Natural killer cell (primary cell): ENCODE data around the gene SUSD1. TPM values are rescaled to one million over a fixed set of nuclear protein-coding genes. Genes with fewer than 3 reads are reported as not detected.

Experiments used
- ATAC-seq, 3 donors: fragments of 150-1000 bp in 2 of 3; fragments of 200-7000 bp in 1 of 3; cut with Tn5 transposase; 1 replicate in 1 of 3; 2 replicates in 2 of 3; pipeline ENCODE4 v1.10.0; 2021; ENCODE audit warnings: mild to moderate bottlenecking in 2 of 3, moderate library complexity in 2 of 3
- DNase-seq, 2 donors: peaks; one replicate each; pipeline versions ENCODE4 v3.0.0 to v3.0.0-alpha.2; 2013 to 2021; ENCODE audit warnings: mixed read lengths in 1 of 2
- H3K27ac ChIP-seq: one replicate; pipeline ENCODE4 v1.5.1; 2013; ENCODE audit warnings: mild to moderate bottlenecking, low read length
- H3K27me3 ChIP-seq: one replicate; pipeline ENCODE4 v1.6.1; 2013; ENCODE audit warnings: low read length; ENCODE audit not compliant: control insufficient read depth, insufficient read depth
- H3K36me3 ChIP-seq: one replicate; pipeline ENCODE4 v1.6.1; 2013; ENCODE audit warnings: low read length; ENCODE audit not compliant: control insufficient read depth, insufficient read depth
- H3K4me1 ChIP-seq: one replicate; pipeline ENCODE4 v1.6.1; 2013; ENCODE audit warnings: low read length; ENCODE audit not compliant: control insufficient read depth, insufficient read depth
- H3K4me3 ChIP-seq: one replicate; pipeline ENCODE4 v1.5.1; 2013; ENCODE audit warnings: low read length
- H3K9me3 ChIP-seq: one replicate; pipeline ENCODE4 v1.6.1; 2013; ENCODE audit warnings: low read length; ENCODE audit not compliant: control insufficient read depth, insufficient read depth
- H3K27ac Mint-ChIP-seq, 2 donors: one replicate each; pipeline ENCODE4 v1.8.0; 2022; ENCODE audit warnings: mild to moderate bottlenecking in 2 of 2, mixed read lengths in 2 of 2, moderate library complexity in 1 of 2
- H3K27me3 Mint-ChIP-seq, 2 donors: one replicate each; pipeline ENCODE4 v1.8.0; 2022; ENCODE audit warnings: low read depth in 2 of 2, mixed read lengths in 2 of 2
- H3K36me3 Mint-ChIP-seq: one replicate; pipeline ENCODE4 v1.8.0; 2022; ENCODE audit warnings: mixed read lengths
- H3K4me1 Mint-ChIP-seq, 2 donors: one replicate each; pipeline ENCODE4 v1.8.0; 2022; ENCODE audit warnings: mixed read lengths in 2 of 2
- H3K4me3 Mint-ChIP-seq: one replicate; pipeline ENCODE4 v1.8.0; 2022; ENCODE audit warnings: mild to moderate bottlenecking, moderate library complexity, mixed read lengths
- H3K9me3 Mint-ChIP-seq, 2 donors: one replicate each; pipeline ENCODE4 v1.8.0; 2022; ENCODE audit warnings: mixed read lengths in 2 of 2
- WGBS: methylation state at CpG from one replicate; pipeline ENCODE4 v1.1.7; 2013; ENCODE audit warnings: missing lambda C conversion rate; ENCODE audit not compliant: insufficient coverage; 5-methylcytosine and 5-hydroxymethylcytosine counted together
- intact Hi-C: fragments of 100-400 bp; cut with micrococcal nuclease; formaldehyde crosslinking; loops from one replicate; pipeline ENCODE4 v1.14.2; 2022
- total RNA-seq, 4 donors: library from RNA; stranded (reverse); fragments of 120-200 nt in 1 of 4; gene quantifications; one replicate each; pipeline versions ENCODE4 v1.2.3 to v1.2.4, GENCODE V29; 2013 to 2022
- TF ChIP-seq, protein P1 (sequence below): fragments of 200-600 bp; IDR thresholded peaks from one replicate; pipeline ENCODE4 v1.8.0; 2022; ENCODE audit warnings: antibody characterized with exemption

The SUSD1 gene
- total RNA-seq, 3 donors from 2014 or later (not counting 1 experiment from before 2014, with no cell fraction given) = 74.1 to 97.4 (median 86.9) TPM

DNA sequence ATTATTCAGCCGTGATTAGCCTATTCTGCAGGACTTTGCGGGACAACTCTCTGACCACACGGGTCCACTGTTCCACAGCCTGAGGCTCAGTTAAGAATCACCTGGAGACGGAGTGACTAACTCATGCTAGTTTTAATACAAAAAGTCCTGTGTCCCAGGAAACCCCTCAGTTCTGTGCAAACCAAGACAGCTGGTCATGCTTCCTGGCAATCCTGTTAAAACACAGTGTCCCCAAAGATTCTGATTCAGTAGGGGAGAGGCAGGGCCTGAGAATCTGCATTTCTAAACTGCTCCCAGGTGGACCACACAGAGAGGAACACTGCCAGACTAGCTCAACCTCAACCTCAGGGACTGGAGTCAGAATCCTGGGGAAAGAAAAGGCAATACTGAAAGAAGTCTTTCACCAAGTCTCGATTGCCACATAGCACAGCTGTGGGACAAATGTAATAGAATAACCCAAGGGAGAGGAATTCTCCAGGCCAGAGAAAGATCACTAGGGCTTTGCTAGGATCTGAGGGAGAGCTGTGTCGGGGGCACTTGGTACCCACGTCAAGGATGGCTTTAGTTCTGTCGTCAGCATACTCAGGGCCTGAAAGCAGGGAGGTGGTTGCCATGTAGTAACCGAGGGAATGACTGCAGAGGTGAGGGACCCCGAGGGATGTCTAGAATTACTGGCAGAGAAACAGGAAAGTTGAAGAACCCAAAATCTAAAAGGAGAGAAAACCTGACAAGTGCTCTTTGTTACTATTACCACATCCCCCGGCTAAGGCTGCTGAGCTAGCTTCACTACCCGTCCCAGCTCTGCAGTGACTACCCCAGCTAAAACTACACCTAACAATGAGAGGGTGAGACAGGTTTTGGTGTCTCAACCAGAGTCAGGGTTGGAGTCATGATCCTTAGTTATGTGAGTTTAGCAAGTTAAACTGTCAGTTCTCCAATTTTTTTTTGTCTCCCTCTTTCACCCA, 8.6 kb downstream of the SUSD1 start:
- H3K4me3 ChIP-seq = no peak overlapping the region
- ATAC-seq (peak in 2 of 3 donors; percentile 45 to 55), DNase-seq (peak in 1 of 2 donors; percentile 5)
- Mint-ChIP-seq H3K27me3 (no peaks in the 10 kb centered on the region), H3K9me3 (no peaks in the 10 kb centered on the region), H3K4me1 (peaks cover 67 to 74% of the 10 kb centered on the region in 2 donors), H3K27ac (peak overlapping the region; percentile 6 to 67), H3K36me3 (no peaks in the 10 kb centered on the region), H3K4me3 (no peak overlapping the region)
- WGBS = 89% methylated on average over 11 of the region's 12 CpGs
- H3K27me3 ChIP-seq = no peaks in the 10 kb centered on the region
- TF ChIP-seq, protein P1, sequence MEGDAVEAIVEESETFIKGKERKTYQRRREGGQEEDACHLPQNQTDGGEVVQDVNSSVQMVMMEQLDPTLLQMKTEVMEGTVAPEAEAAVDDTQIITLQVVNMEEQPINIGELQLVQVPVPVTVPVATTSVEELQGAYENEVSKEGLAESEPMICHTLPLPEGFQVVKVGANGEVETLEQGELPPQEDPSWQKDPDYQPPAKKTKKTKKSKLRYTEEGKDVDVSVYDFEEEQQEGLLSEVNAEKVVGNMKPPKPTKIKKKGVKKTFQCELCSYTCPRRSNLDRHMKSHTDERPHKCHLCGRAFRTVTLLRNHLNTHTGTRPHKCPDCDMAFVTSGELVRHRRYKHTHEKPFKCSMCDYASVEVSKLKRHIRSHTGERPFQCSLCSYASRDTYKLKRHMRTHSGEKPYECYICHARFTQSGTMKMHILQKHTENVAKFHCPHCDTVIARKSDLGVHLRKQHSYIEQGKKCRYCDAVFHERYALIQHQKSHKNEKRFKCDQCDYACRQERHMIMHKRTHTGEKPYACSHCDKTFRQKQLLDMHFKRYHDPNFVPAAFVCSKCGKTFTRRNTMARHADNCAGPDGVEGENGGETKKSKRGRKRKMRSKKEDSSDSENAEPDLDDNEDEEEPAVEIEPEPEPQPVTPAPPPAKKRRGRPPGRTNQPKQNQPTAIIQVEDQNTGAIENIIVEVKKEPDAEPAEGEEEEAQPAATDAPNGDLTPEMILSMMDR = no peak
- H3K4me1 ChIP-seq = peaks cover 24% of the 10 kb centered on the region
- H3K36me3 ChIP-seq = no peaks in the 10 kb centered on the region
- H3K27ac ChIP-seq = no peak overlapping the region
- no peaks in the 10 kb centered on the region for H3K9me3 ChIP-seq
- intact Hi-C loops = no loop called here

DNA sequence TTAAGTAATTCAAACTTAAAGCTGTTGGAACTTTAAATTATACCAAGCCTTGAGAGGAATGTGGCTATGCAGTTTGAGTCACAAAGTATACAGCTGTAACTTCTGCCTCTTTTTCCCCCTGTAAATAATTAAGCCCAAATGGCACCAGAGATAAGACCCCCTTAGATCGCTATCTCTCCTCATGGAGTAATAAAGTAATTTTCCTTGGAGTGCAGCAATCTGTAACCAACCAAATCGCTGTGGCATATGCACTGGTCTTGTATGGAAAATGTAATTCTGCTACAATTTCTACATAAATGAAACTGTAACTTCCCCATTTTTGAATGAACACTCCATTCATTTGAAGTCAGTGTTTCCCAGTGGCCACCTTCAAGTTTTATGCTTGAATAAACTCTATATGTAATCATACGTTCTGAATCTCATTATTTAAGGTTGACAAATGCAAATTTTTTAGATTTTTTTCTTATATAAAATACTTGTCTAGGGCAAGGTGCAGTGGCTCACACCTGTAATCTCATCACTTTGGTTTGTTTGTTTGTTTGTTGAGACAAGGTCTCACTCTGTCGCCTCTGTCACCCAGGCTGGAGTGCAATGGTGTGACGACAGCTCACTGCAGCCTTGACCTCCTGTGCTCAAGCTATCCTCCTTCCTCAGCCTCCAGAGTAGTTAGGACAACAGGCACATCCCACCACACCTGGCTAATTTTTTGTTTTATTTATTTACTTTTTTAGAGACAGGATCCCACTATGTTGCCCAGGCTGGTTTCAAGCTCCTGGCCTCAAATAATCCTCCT, 12.3 kb downstream of the SUSD1 start:
- 70% methylated on average over 3 of the region's 5 CpGs for WGBS
- intact Hi-C loops = no loop called here
- ATAC-seq = no peak
- H3K36me3 ChIP-seq = no peaks in the 10 kb centered on the region
- Mint-ChIP-seq H3K27ac (peak overlapping the region in 1 of 2 donors; percentile 6), H3K36me3 (no peaks in the 10 kb centered on the region), H3K4me3 (no peak overlapping the region), H3K27me3 (no peaks in the 10 kb centered on the region), H3K9me3 (no peaks in the 10 kb centered on the region), H3K4me1 (peaks cover 56 to 70% of the 10 kb centered on the region in 2 donors)
- H3K4me1 ChIP-seq = peaks cover 5% of the 10 kb centered on the region
- no peak overlapping the region for H3K27ac ChIP-seq
- H3K9me3 ChIP-seq = no peaks in the 10 kb centered on the region
- TF ChIP-seq, protein P1 = no peak
- H3K27me3 ChIP-seq = no peaks in the 10 kb centered on the region
- H3K4me3 ChIP-seq = no peak overlapping the region
- no peak for DNase-seq

DNA sequence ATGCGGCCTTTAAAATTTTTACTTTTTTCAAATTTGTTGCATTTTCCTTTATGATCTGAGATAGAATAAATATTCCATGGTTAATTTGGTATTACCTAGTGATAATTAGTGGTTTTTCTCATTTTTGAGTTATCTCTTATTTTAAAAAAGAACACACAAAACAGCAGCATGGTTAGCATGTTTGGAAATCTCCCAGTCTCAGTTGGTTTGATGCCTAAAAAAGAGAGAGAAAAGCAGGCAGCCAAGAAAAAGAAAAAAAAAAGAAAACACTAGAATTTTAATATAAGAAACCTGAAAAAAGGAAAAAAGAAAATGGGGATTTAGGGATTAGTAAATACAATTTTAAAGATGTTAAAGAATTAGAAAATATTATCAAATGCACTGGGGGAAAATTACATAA, 15.3 kb downstream of the SUSD1 start:
- no CpG with 5 or more reads among the region's 1 CpG for WGBS
- Histone ChIP-seq H3K9me3 (no peaks in the 10 kb centered on the region), H3K27ac (no peak overlapping the region), H3K36me3 (no peaks in the 10 kb centered on the region), H3K27me3 (no peaks in the 10 kb centered on the region), H3K4me1 (no peaks in the 10 kb centered on the region), H3K4me3 (no peak overlapping the region)
- H3K4me1 Mint-ChIP-seq = peaks cover 46 to 58% of the 10 kb centered on the region in 2 donors
- TF ChIP-seq, protein P1 = no peak
- intact Hi-C loops = no loop called here
- peak overlapping the region in 1 of 2 donors; percentile 27 for H3K27ac Mint-ChIP-seq
- no peaks in the 10 kb centered on the region for H3K9me3 Mint-ChIP-seq
- H3K4me3 Mint-ChIP-seq = no peak overlapping the region
- no peak for ATAC-seq
- no peak for DNase-seq
- H3K36me3 Mint-ChIP-seq = no peaks in the 10 kb centered on the region
- H3K27me3 Mint-ChIP-seq = no peaks in the 10 kb centered on the region
